CD4-positive, alpha-beta T cell (primary cell): ENCODE results near the gene GRXCR2. TPM values are rescaled to one million over a fixed set of nuclear protein-coding genes. Genes with fewer than 3 reads are reported as not detected.
"Not testable (repeated sequence)": the region's sequence is repeated elsewhere in the genome, so short reads cannot be mapped to it uniquely, and the experiment has no call there.

Experiments
- ATAC-seq: fragments of 200-7000 bp; cut with Tn5 transposase; one replicate; pipeline ENCODE4 v1.10.0; 2022; ENCODE audit warnings: mild to moderate bottlenecking; ENCODE audit not compliant: poor library complexity
- CTCF ChIA-PET: fragments of 350-600 bp; sonication (Branson Sonifier 250); formaldehyde crosslinking; loops from one replicate; lab custom pipeline; 2021; ENCODE audit warnings: antibody characterized with exemption, inconsistent platforms; lab: Charles Lee
- POLR2A ChIA-PET: fragments of 350-600 bp; sonication (Branson Sonifier 250); formaldehyde crosslinking; loops from one replicate; lab custom pipeline; 2021; ENCODE audit warnings: antibody characterized with exemption, inconsistent platforms; lab: Charles Lee
- DNase-seq, 14 experiments: peaks; one replicate each; pipeline ENCODE4 v3.0.0-alpha.2; 2013 to 2020; ENCODE audit warnings: mixed read lengths in 2 of 14
- H3K27ac ChIP-seq, 2 donors: one replicate each; pipeline versions ENCODE4 v1.5.1 to v1.7.0; 2013; ENCODE audit warnings: low read length in 2 of 2, low read depth in 1 of 2, mild to moderate bottlenecking in 1 of 2
- H3K27me3 ChIP-seq, 2 experiments: 1 replicate in 1 of 2; 2 replicates in 1 of 2; pipeline versions ENCODE4 v1.6.1 to v1.7.0; 2013; ENCODE audit warnings: low read length in 2 of 2, control low read depth in 1 of 2, mild to moderate bottlenecking in 1 of 2, moderate library complexity in 1 of 2; ENCODE audit not compliant: insufficient read depth in 2 of 2, control insufficient read depth in 1 of 2
- H3K36me3 ChIP-seq: one replicate; pipeline ENCODE4 v1.6.1; 2013; ENCODE audit warnings: low read length, control low read depth; ENCODE audit not compliant: insufficient read depth
- H3K4me1 ChIP-seq: one replicate; pipeline ENCODE4 v1.6.1; 2013; ENCODE audit warnings: low read length, control low read depth; ENCODE audit not compliant: insufficient read depth
- H3K4me3 ChIP-seq: one replicate; pipeline ENCODE4 v1.5.1; 2013; ENCODE audit warnings: mild to moderate bottlenecking, low read length, moderate library complexity
- H3K9me3 ChIP-seq, 2 experiments: 1 replicate in 1 of 2; 2 replicates in 1 of 2; pipeline versions ENCODE4 v1.6.1 to v1.7.0; 2013; ENCODE audit warnings: low read length in 2 of 2, mild to moderate bottlenecking in 2 of 2, control low read depth in 1 of 2, moderate library complexity in 1 of 2; ENCODE audit not compliant: control insufficient read depth in 1 of 2, insufficient read depth in 1 of 2
- H3K27ac Mint-ChIP-seq: one replicate; pipeline ENCODE4 v1.8.0; 2020; ENCODE audit warnings: mixed read lengths
- H3K27me3 Mint-ChIP-seq: one replicate; pipeline ENCODE4 v1.8.0; 2021; ENCODE audit warnings: mixed read lengths
- H3K36me3 Mint-ChIP-seq: one replicate; pipeline ENCODE4 v1.8.0; 2021; ENCODE audit warnings: low read depth, mixed read lengths
- H3K4me1 Mint-ChIP-seq: one replicate; pipeline ENCODE4 v1.8.0; 2021; ENCODE audit warnings: low read depth, mixed read lengths
- H3K4me3 Mint-ChIP-seq: one replicate; pipeline ENCODE4 v1.8.0; 2020; ENCODE audit warnings: mild to moderate bottlenecking, mixed read lengths
- H3K9me3 Mint-ChIP-seq: one replicate; pipeline ENCODE4 v1.8.0; 2020; ENCODE audit warnings: mixed read lengths
- CTCF ChIP-seq: fragments of 200-600 bp; IDR thresholded peaks from one replicate; pipeline ENCODE4 v1.8.0; 2022; ENCODE audit warnings: antibody characterized with exemption, mild to moderate bottlenecking
- intact Hi-C, 2 experiments: fragments of 100-400 bp; cut with DNase I in 1 of 2; cut with micrococcal nuclease in 1 of 2; formaldehyde crosslinking; loops; one replicate each; pipeline versions ENCODE4 v1.15.1 to v1.9.0; 2023 to 2025; cut with DNase I, micrococcal nuclease
- total RNA-seq, 174 experiments: library from RNA in 2 of 174; stranded (reverse) in 2 of 174; gene quantifications; one replicate each; pipeline ENCODE4 v1.2.3 and lab custom pipeline; 2021 to 2026

The GRXCR2 gene
- total RNA-seq, 2 experiments from 2014 or later, result not detected

- Histone ChIP-seq H3K4me1 (no peaks in the 10 kb centered on the region), H3K27ac (no peak overlapping the region), H3K4me3 (no peak overlapping the region), H3K9me3 (no peaks in the 10 kb centered on the region), H3K36me3 (no peaks in the 10 kb centered on the region), H3K27me3 (peaks cover 0 to 4% of the 10 kb centered on the region in 2 experiments)
- H3K4me1 Mint-ChIP-seq, result no peaks in the 10 kb centered on the region
- H3K9me3 Mint-ChIP-seq, result no peaks in the 10 kb centered on the region
- POLR2A ChIA-PET, result no interaction called here
- DNase-seq (no peak), ATAC-seq (no peak)
- intact Hi-C loops, result no loop called here
- no peak overlapping the region for H3K4me3 Mint-ChIP-seq
- H3K36me3 Mint-ChIP-seq, result no peaks in the 10 kb centered on the region
- no peak for TF ChIP-seq CTCF
- no peak overlapping the region for H3K27ac Mint-ChIP-seq
- CTCF ChIA-PET, result no interaction called here
- peaks cover 32% of the 10 kb centered on the region for H3K27me3 Mint-ChIP-seq
These were observed 3.1 kb downstream of the GRXCR2 start for GRCh38 chr5:145869753-145870152.

DNA sequence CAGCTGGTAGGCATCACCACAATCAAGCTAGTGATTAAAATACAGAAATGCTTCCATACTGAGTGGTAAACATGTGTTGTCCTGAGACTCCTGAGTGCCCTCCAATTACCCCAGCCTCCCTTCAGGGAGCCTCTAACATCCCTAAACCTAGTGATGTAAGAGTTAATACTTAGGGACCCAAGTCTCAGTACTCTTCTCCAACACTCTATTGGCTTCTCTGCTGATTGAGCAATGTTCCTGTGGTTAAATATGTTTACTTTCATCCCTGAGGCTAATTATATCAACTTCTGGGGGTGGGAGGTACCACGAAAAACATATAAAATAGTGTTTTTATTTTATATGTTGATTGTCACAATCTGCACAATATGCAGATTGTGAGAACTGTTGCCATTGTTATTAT lies 5.0 kb downstream of the GRXCR2 start:
- ATAC-seq, result no peak
- peaks cover 0 to 4% of the 10 kb centered on the region in 2 experiments for H3K27me3 ChIP-seq

GRCh38 chr5:145864432-145864831 lies 8.4 kb downstream of the GRXCR2 start:
- H3K4me3 Mint-ChIP-seq, H3K36me3 ChIP-seq, CTCF ChIA-PET, H3K9me3 Mint-ChIP-seq, intact Hi-C loops, H3K27me3 ChIP-seq, H3K4me1 ChIP-seq, H3K27ac Mint-ChIP-seq, DNase-seq, H3K9me3 ChIP-seq, ATAC-seq, H3K4me3 ChIP-seq, H3K4me1 Mint-ChIP-seq, POLR2A ChIA-PET, H3K27ac ChIP-seq, H3K36me3 Mint-ChIP-seq: not testable (repeated sequence)
- peaks cover 32% of the 10 kb centered on the region for H3K27me3 Mint-ChIP-seq

More for the DNA sequence above, 5.0 kb downstream of the GRXCR2 start:
- POLR2A ChIA-PET, result no interaction called here
- Histone ChIP-seq H3K4me3 (no peak overlapping the region), H3K4me1 (no peaks in the 10 kb centered on the region), H3K9me3 (no peaks in the 10 kb centered on the region), H3K27ac (no peak overlapping the region), H3K36me3 (no peaks in the 10 kb centered on the region)
- DNase-seq, result no peak
- Mint-ChIP-seq H3K4me3 (no peak overlapping the region), H3K36me3 (no peaks in the 10 kb centered on the region), H3K27ac (no peak overlapping the region), H3K27me3 (peaks cover 25% of the 10 kb centered on the region), H3K4me1 (no peaks in the 10 kb centered on the region), H3K9me3 (no peaks in the 10 kb centered on the region)
- intact Hi-C loops, result no loop called here
- no peak for TF ChIP-seq CTCF
- CTCF ChIA-PET, result no interaction called here

DNA sequence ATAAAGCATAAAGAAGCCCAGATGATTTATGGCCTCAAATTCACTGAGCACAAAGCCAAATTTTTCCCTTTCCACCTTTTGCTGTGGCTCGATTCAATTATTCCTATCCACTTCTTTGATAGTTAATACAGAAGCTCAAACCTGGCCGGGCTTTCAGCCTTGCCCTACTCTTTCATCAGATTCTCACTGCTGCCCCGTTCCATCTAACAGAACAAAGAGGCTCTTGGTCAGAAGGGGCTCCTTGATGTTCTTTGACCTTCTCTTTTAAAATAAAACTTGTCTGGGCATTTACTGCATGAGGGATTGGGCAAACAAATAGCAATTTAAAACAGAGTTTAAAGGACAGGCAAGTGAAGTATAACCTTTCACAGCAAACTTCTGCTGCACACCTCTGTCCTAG lies 9.8 kb downstream of the GRXCR2 start:
- Histone ChIP-seq H3K4me1 (no peaks in the 10 kb centered on the region), H3K27me3 (peaks cover 0 to 4% of the 10 kb centered on the region in 2 experiments), H3K4me3 (no peak overlapping the region), H3K9me3 (no peaks in the 10 kb centered on the region), H3K36me3 (no peaks in the 10 kb centered on the region), H3K27ac (no peak overlapping the region)
- ChIA-PET CTCF (no interaction called here), POLR2A (no interaction called here)
- no peaks in the 10 kb centered on the region for H3K9me3 Mint-ChIP-seq
- no peaks in the 10 kb centered on the region for H3K4me1 Mint-ChIP-seq
- no peak overlapping the region for H3K4me3 Mint-ChIP-seq
- no peak for DNase-seq
- no peak for ATAC-seq
- intact Hi-C loops, result no loop called here
- no peaks in the 10 kb centered on the region for H3K36me3 Mint-ChIP-seq
- TF ChIP-seq CTCF, result no peak
- peaks cover 32% of the 10 kb centered on the region for H3K27me3 Mint-ChIP-seq
- no peak overlapping the region for H3K27ac Mint-ChIP-seq
